Common myeloid progenitor, CD34-positive (primary cell): Measurements from ENCODE around the gene KXD1.
A peak's percentile ranks its signal among the peaks of the same experiment; 100 is the strongest.

ENCODE experiments used
- CTCF ChIA-PET: fragments of 350-600 bp; sonication (Branson Sonifier 250); formaldehyde crosslinking; loops from one replicate; lab custom pipeline; 2021; ENCODE audit warnings: antibody characterized with exemption; lab: Charles Lee
- POLR2A ChIA-PET: fragments of 350-600 bp; sonication (Branson Sonifier 250); formaldehyde crosslinking; loops from one replicate; lab custom pipeline; 2021; ENCODE audit warnings: antibody characterized with exemption; lab: Charles Lee
- DNase-seq, 3 donors: peaks; one replicate each; pipeline versions ENCODE4 v3.0.0 to v3.0.0-alpha.2; 2013
- H3K27ac ChIP-seq, 2 experiments: 1 replicate in 1 of 2; 2 replicates in 1 of 2; pipeline ENCODE4 v1.7.0; 2013; ENCODE audit warnings: inconsistent platforms in 2 of 2, low read length in 2 of 2, mild to moderate bottlenecking in 2 of 2, low read depth in 1 of 2, moderate library complexity in 1 of 2; ENCODE audit not compliant: severe bottlenecking in 2 of 2, insufficient read depth in 1 of 2, poor library complexity in 1 of 2
- H3K27me3 ChIP-seq, 5 experiments: replicated peaks in 2 of 5; 1 replicate in 3 of 5; 2 replicates in 2 of 5; pipeline versions ENCODE4 v1.6.1 to v1.7.0; 2013; ENCODE audit warnings: low read length in 4 of 5, mild to moderate bottlenecking in 2 of 5, moderate library complexity in 2 of 5, inconsistent platforms in 1 of 5; ENCODE audit not compliant: insufficient read depth in 5 of 5, control insufficient read depth in 4 of 5
- H3K36me3 ChIP-seq, 4 experiments: 1 replicate in 2 of 4; 2 replicates in 2 of 4; pipeline versions ENCODE4 v1.6.1 to v1.7.0; 2013; ENCODE audit warnings: low read length in 3 of 4, control low read depth in 1 of 4, mild to moderate bottlenecking in 1 of 4; ENCODE audit not compliant: control insufficient read depth in 4 of 4, insufficient read depth in 4 of 4
- H3K4me1 ChIP-seq, 4 experiments: 1 replicate in 3 of 4; 2 replicates in 1 of 4; pipeline versions ENCODE4 v1.6.1 to v1.7.1; 2013; ENCODE audit warnings: low read length in 3 of 4, mild to moderate bottlenecking in 3 of 4, control low read depth in 1 of 4, inconsistent platforms in 1 of 4, moderate library complexity in 1 of 4; ENCODE audit not compliant: control insufficient read depth in 4 of 4, insufficient read depth in 4 of 4; ENCODE audit errors: control extremely low read depth in 1 of 4
- H3K4me3 ChIP-seq, 7 experiments: 1 replicate in 4 of 7; 2 replicates in 3 of 7; pipeline versions ENCODE4 v1.5.1 to v1.7.0; 2013; ENCODE audit warnings: mild to moderate bottlenecking in 7 of 7, low read length in 6 of 7, moderate library complexity in 6 of 7, inconsistent platforms in 2 of 7, low read depth in 2 of 7, control low read depth in 1 of 7; ENCODE audit not compliant: insufficient read depth in 4 of 7, control insufficient read depth in 1 of 7; ENCODE audit errors: extremely low read depth in 1 of 7
- H3K9me3 ChIP-seq, 5 experiments: 1 replicate in 4 of 5; 2 replicates in 1 of 5; pipeline versions ENCODE4 v1.6.1 to v1.7.1; 2013; ENCODE audit warnings: low read length in 4 of 5, mild to moderate bottlenecking in 2 of 5, inconsistent platforms in 1 of 5, low read depth in 1 of 5, moderate library complexity in 1 of 5; ENCODE audit not compliant: control insufficient read depth in 4 of 5, insufficient read depth in 2 of 5; ENCODE audit errors: control extremely low read depth in 1 of 5
- WGBS: methylation state at CpG from one replicate; pipeline ENCODE4 v1.1.5; 2013; ENCODE audit not compliant: insufficient coverage; 5-methylcytosine and 5-hydroxymethylcytosine counted together

KXD1 gene

DNA sequence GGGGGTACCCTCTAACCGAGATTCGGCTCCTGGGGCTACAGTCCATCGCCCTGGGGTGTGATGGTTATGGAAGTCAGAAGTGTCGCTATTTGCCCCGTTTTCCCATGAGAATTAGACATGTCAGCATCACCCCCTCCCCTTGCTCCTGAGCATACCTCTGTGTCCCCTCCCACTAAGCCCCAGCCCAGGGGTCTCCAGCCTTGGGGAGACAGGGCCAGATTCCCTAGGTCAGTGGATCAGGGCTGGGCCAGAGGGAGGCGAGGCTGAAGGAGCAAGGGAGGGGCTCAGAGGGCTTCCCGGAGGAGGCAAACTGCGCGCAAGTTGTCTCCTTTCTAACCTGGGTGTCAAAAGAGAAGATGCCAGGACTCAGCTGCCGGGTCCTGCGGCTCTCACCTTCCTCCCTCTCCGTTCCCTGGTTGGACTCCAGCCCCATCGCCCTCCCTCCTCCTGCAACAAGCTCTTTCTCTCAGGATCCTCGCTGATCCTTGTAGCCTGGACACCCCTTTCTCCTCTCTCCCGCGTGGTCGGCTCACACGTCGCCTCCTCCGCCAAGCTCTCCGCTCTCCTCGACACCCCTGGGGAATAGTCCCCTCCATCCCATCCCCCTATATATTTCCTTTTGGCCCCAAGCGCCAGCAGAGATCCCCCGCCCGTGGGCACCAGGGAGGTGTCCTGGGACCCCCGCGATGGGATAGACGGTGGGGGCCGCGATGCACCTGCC is 54.5 kb downstream of the KXD1 start:
- no peak for DNase-seq
- H3K36me3 ChIP-seq: no peaks in the 10 kb centered on the region
- WGBS: 2% methylated on average over 22 of the region's 30 CpGs
- H3K27ac ChIP-seq: no peak overlapping the region
- CTCF ChIA-PET: interaction anchor here (1.6 kb wide), 1 partner anchor 24 kb away, joined by 3 read pairs; the partner anchor contains the start of gene REX1BD
- POLR2A ChIA-PET: no interaction called here
- H3K9me3 ChIP-seq: peaks cover 0 to 4% (median 0%) of the 10 kb centered on the region in 5 experiments
- H3K27me3 ChIP-seq: peaks cover 9 to 100% (median 49%) of the 10 kb centered on the region in 5 experiments
- peak overlapping the region in 3 of 7 experiments; percentile 52 to 59 (median 53) for H3K4me3 ChIP-seq
- peaks cover 0 to 37% (median 26%) of the 10 kb centered on the region in 4 experiments for H3K4me1 ChIP-seq

DNA sequence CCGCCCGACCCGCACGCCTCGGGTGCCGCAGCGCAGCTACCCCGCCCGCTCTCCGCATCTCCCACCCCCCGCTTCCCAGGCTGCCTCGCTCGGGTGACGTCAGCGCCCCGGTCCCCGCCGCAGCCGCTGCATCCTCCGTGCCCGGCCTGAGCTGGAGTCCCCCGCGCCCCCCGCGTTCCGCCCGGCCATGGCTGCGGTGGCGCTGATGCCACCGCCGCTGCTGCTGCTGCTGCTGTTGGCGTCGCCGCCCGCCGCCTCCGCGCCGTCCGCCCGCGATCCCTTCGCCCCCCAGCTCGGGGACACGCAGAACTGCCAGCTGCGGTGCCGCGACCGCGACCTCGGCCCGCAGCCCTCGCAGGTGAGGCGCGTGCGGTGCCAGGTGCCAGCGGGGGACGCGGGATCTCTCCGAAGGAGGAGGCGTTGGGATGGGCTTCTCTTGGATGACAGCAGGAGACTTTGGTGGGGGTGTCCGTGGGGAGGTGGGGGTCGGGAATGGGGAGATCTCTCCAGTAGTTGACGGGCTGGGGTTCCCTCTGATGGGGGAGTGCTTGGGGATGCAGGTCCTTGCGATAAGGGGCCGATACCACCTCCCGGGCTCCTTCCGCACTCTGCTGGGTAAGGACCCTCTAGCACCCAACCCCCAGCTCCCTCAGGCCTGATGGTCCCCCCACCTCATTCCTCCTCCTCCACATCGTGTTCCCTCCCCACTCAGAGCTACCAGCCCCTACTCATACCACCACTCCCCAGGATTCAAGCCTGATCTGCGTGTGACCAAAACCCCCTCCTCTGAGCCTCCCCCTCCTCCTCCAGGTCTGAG is 55.3 kb downstream of the KXD1 start, which contains the start of gene TMEM59L:
TSS of gene TMEM59L (plus strand) at position 99 of the 817 bp plus-strand sequence. CDS start at position 188, 89 bp downstream.
- Histone ChIP-seq H3K27ac (no peak within 1 kb of the TSS), H3K4me1 (peaks cover 0 to 31% (median 23%) of the 10 kb centered on the region in 4 experiments), H3K36me3 (no peaks in the 10 kb centered on the region), H3K27me3 (peaks cover 9 to 97% (median 44%) of the 10 kb centered on the region in 5 experiments), H3K9me3 (peaks cover 0 to 6% (median 0%) of the 10 kb centered on the region in 5 experiments), H3K4me3 (peak within 1 kb of the TSS in 5 of 7 experiments; percentile 25 to 59 (median 52))
- CTCF ChIA-PET: interaction anchor here (1.6 to 1.7 kb wide), 2 partner anchors 25 to 162 kb away, joined by 3 read pairs; partner anchors contain the start of gene REX1BD
- DNase-seq: peak in 2 of 3 donors; percentile 82 to 88
- 1% methylated on average over 59 of the region's 70 CpGs for WGBS
- POLR2A ChIA-PET: no interaction called here

DNA sequence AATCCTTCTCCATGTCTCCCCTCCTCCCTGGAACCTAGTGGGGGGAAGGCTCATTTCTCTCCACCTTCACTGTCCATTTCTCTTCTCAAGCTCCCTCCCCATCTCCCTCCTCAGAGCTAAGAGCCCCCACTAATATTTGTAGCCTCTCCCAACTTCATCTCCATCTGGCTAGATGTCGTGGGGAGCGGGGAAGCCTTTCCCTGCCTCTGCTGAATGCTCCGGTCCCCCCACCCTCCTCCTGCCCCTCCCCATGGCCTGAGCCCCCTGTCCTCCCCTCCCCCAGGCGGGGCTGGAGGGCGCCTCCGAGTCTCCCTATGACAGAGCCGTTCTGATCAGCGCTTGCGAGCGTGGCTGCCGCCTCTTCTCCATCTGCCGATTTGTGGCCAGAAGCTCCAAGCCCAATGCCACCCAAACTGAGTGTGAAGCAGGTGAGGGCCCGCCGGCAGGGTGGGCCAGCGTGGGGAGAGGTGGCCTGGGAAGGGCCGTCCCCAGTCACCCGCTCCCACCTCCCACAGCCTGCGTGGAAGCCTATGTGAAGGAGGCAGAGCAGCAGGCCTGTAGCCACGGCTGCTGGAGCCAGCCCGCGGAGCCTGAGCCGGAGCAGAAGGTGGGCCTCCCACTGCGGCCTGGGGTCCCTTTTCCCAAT is 56.0 kb downstream of the KXD1 start:
- Histone ChIP-seq H3K36me3 (no peaks in the 10 kb centered on the region), H3K27ac (no peak overlapping the region), H3K27me3 (peaks cover 4 to 90% (median 37%) of the 10 kb centered on the region in 5 experiments), H3K4me3 (no peak overlapping the region), H3K4me1 (peaks cover 0 to 31% (median 22%) of the 10 kb centered on the region in 4 experiments), H3K9me3 (peaks cover 0 to 6% (median 0%) of the 10 kb centered on the region in 5 experiments)
- DNase-seq: no peak
- 40% methylated on average over 12 of the region's 23 CpGs for WGBS
- ChIA-PET CTCF (interaction anchor here (1.0 to 1.7 kb wide), 2 partner anchors 21 to 162 kb away, joined by 3 read pairs; no protein-coding TSS in a partner anchor), POLR2A (no interaction called here)

DNA sequence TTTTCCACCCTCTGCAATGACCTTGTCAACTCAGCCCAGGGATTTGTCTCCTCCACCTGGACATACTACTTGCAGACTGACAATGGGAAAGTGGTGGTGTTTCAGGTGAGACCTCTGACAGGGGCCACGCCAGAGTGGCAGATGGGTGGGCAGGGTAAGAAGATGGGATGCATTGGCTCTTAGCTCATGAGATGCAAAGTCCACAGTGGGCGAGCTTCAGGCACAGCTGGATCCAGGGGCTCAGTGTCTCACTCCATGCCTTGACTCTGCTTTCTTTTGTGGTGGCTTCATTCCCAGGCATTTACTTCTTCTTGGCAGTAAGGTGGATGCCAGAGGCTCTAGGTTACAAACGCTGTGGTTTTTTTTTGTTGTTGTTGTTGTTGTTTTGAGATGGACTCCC is 58.4 kb downstream of the KXD1 start:
- ChIA-PET CTCF (no interaction called here), POLR2A (no interaction called here)
- Histone ChIP-seq H3K27me3 (peaks cover 0 to 69% (median 26%) of the 10 kb centered on the region in 5 experiments), H3K27ac (no peak overlapping the region), H3K4me1 (peaks cover 0 to 24% (median 18%) of the 10 kb centered on the region in 4 experiments), H3K4me3 (no peak overlapping the region), H3K36me3 (no peaks in the 10 kb centered on the region), H3K9me3 (peaks cover 0 to 6% (median 0%) of the 10 kb centered on the region in 5 experiments)
- 96% methylated on average over 2 of the region's 3 CpGs for WGBS
- no peak for DNase-seq

DNA sequence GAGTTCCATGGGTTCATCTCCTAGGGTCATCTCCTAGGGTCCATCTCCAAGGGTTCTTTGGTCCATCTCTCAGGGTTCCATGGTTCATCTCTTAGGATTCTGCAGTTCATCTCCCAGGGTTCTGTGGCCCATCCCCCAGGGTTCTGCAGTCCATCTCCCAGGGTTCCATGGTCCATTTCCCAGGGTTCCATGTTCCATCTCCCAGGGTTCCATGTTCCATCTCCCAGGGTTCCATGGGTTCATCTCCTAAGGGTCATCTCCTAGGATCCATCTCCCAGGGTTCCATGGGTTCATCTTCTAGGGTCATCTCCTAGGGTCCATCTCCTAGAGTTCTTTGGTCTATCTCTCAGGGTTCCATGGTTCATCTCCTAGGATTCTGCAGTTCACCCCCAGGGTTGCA is 59.9 kb downstream of the KXD1 start:
- Histone ChIP-seq H3K36me3 (no peaks in the 10 kb centered on the region), H3K4me3 (no peak overlapping the region), H3K4me1 (peaks cover 0 to 9% (median 7%) of the 10 kb centered on the region in 4 experiments), H3K27ac (no peak overlapping the region), H3K27me3 (peaks cover 0 to 54% (median 17%) of the 10 kb centered on the region in 5 experiments), H3K9me3 (peaks cover 0 to 6% (median 0%) of the 10 kb centered on the region in 5 experiments)
- no peak for DNase-seq
- ChIA-PET CTCF (no interaction called here), POLR2A (no interaction called here)

DNA sequence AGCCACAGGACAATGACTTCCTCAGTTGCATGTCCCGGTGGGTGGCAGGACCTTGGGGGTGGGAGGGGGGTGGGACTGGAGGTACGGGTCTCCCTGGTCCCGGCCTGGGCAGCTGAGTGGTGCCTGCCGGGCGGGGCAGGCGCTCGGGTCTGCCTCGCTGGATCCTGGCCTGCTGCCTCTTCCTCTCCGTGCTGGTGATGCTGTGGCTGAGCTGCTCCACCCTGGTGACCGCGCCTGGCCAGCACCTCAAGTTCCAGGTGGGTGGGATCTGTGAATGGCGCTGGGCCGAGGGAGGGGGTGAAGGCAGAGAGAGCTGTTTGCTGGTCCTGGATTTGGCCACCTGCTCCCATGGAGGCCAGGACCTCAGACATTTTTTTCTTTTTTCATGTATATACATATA is 60.6 kb downstream of the KXD1 start:
- Histone ChIP-seq H3K27me3 (peaks cover 0 to 49% (median 17%) of the 10 kb centered on the region in 5 experiments), H3K27ac (no peak overlapping the region), H3K9me3 (peaks cover 0 to 6% (median 0%) of the 10 kb centered on the region in 5 experiments), H3K4me1 (peaks cover 0 to 3% (median under 1%) of the 10 kb centered on the region in 4 experiments), H3K4me3 (no peak overlapping the region), H3K36me3 (no peaks in the 10 kb centered on the region)
- DNase-seq: no peak
- POLR2A ChIA-PET: no interaction called here
- 98% methylated on average over 7 of the region's 13 CpGs for WGBS
- CTCF ChIA-PET: no interaction called here
